ENCODE data around the gene MYOZ3. TPM values are rescaled to one million over a fixed set of nuclear protein-coding genes. Genes with fewer than 3 reads are reported as not detected.

MYOZ3 gene
- total RNA-seq, 2 donors from 2014 or later = 0.12 to 0.32 TPM

- Histone ChIP-seq H3K27me3 (no peaks in the 10 kb centered on the region), H3K4me1 (no peaks in the 10 kb centered on the region), H3K27ac (peak overlapping the region; percentile 17), H3K9ac (ENCODE audit: low read depth in 2 of 2, low read length in 2 of 2) (no peak overlapping the region), H3K4me3 (no peak overlapping the region), H3K9me3 (no peaks in the 10 kb centered on the region), H3K36me3 (no peaks in the 10 kb centered on the region)
- intact Hi-C loops (cut with DNase I) = no loop called here
- DNase-seq = no peak
- TF ChIP-seq CTCF (IDR thresholded peaks at IDR 0.05) = no peak
Measured at GRCh38 chr5:150639377-150639692, 21.7 kb upstream of the MYOZ3 start.

- Histone ChIP-seq H3K9ac (ENCODE audit: low read depth in 2 of 2, low read length in 2 of 2) (no peak overlapping the region), H3K27me3 (no peaks in the 10 kb centered on the region), H3K4me3 (no peak overlapping the region), H3K27ac (peak overlapping the region; percentile 17), H3K36me3 (no peaks in the 10 kb centered on the region), H3K9me3 (no peaks in the 10 kb centered on the region), H3K4me1 (no peaks in the 10 kb centered on the region)
- no peak for TF ChIP-seq CTCF (IDR thresholded peaks at IDR 0.05)
- intact Hi-C loops (cut with DNase I) = no loop called here
- DNase-seq = no peak
Measured at GRCh38 chr5:150639751-150640150, 21.3 kb upstream of the MYOZ3 start.

DNA sequence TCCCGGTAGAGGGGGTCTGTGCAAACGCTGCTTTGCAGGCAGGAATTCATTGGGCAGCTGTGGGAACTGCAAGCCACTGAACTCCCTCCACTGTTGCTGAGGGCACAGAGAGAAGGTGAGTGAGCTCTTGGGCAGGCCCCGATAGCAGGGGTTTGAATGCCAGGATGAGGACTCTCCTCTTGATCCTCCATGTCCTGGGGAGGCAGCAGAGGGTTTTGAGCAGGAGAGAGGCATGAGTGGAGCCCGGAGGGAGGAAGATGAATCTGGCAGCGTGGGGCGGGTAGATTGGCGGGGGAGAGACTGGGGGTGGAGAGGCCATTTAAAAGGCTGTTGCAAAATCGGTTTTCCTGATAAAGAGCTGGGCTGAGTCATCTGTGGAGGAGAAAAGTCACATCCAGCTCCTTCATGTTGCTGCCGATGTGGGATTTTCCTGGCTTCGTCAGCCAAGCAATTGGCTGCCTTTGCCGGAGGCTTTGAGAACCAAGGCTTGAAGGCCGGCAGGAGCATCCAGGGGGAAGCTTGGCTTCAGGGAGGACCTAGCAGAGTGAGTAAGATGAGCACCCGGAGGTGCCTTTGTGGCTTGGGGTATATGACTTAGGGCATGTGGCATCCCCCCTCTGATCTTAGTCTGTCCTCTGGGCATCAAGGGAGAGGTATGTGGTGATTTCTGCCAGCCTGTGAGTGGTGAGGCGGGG lies 20.6 kb upstream of the MYOZ3 start, which contains the start of gene SYNPO:
TSS of gene SYNPO (plus strand) at position 350 of the 695 bp plus-strand sequence. CDS start 7,616 bp downstream, outside the sequence.
- TF ChIP-seq CTCF (IDR thresholded peaks at IDR 0.05) = no peak
- peak within 1 kb of the TSS; percentile 28 to 36 for H3K9ac ChIP-seq (ENCODE audit: low read depth in 2 of 2, low read length in 2 of 2)
- H3K9me3 ChIP-seq = no peaks in the 10 kb centered on the region
- no peaks in the 10 kb centered on the region for H3K27me3 ChIP-seq
- H3K36me3 ChIP-seq = no peaks in the 10 kb centered on the region
- intact Hi-C loops (cut with DNase I) = no loop called here
- peak within 1 kb of the TSS; percentile 78 for H3K27ac ChIP-seq
- peak; percentile 51 for DNase-seq
- no peak within 1 kb of the TSS for H3K4me3 ChIP-seq
- H3K4me1 ChIP-seq = no peaks in the 10 kb centered on the region

GRCh38 chr5:150641006-150641570 lies 20.0 kb upstream of the MYOZ3 start:
- intact Hi-C loops (cut with DNase I) = no loop called here
- DNase-seq = no peak
- H3K27ac ChIP-seq = peak overlapping the region; percentile 78
- no peaks in the 10 kb centered on the region for H3K4me1 ChIP-seq
- H3K9me3 ChIP-seq = no peaks in the 10 kb centered on the region
- TF ChIP-seq CTCF (IDR thresholded peaks at IDR 0.05) = no peak
- no peak overlapping the region for H3K4me3 ChIP-seq
- H3K36me3 ChIP-seq = no peaks in the 10 kb centered on the region
- peak overlapping the region; percentile 28 to 36 for H3K9ac ChIP-seq (ENCODE audit: low read depth in 2 of 2, low read length in 2 of 2)
- no peaks in the 10 kb centered on the region for H3K27me3 ChIP-seq

DNA sequence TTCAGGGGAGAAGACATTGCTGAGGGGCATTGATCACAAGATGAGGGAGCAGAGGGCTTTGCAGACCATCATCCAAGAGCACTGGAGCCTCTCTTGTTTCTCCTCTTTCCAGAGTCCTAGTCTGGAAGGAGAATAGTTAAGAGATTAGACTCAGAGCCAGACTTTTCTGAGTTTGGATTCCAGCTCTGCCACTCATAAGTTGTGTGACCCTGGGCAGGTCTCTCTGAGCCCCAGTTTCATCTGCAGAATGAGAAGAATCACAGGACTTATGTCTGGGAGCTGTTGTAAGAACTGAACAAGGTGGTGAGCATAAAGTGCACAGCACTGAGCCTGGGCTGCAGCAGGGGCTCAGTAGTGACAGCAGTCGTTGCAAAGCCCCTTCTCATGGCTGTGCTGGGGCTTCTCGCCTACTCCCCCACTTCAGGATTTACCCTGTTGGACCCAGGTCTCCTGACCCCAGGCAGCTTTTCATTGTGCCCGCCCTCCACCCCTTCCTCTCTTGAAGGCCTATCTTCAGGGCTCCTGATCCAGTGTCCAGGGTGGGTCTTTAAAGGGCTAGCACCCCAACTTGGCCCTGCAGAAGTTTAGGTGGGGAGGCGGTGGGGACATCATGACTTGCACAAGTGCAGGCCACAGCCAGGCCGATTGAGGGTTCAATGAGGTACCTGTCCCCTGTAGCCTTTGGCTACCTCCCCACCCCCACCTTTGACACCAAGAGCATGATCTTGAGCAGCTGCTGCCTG lies 19.1 kb upstream of the MYOZ3 start:
- intact Hi-C loops (cut with DNase I) = no loop called here
- no peak for TF ChIP-seq CTCF (IDR thresholded peaks at IDR 0.05)
- H3K9me3 ChIP-seq = no peaks in the 10 kb centered on the region
- peak overlapping the region; percentile 78 for H3K27ac ChIP-seq
- no peaks in the 10 kb centered on the region for H3K4me1 ChIP-seq
- no peaks in the 10 kb centered on the region for H3K27me3 ChIP-seq
- no peak overlapping the region for H3K4me3 ChIP-seq
- peak overlapping the region in 1 of 2 donors; percentile 31 for H3K9ac ChIP-seq (ENCODE audit: low read depth in 2 of 2, low read length in 2 of 2)
- DNase-seq = no peak
- H3K36me3 ChIP-seq = no peaks in the 10 kb centered on the region
